ENCODE results near the gene SYT14.

The SYT14 gene

GRCh38 chr1:209895709-209896108 lies 42.3 kb upstream of the SYT14 start:
- TF ChIP-seq RAD21 (IDR thresholded peaks at IDR 0.05; ENCODE audit: low read depth) (no peak), FOXM1 (IDR thresholded peaks at IDR 0.05; ENCODE audit: borderline replicate concordance, low read depth) (no peak), MAX (IDR thresholded peaks at IDR 0.05) (no peak), ZBTB7A (IDR thresholded peaks at IDR 0.05; ENCODE audit: low read depth) (no peak)

- TF ChIP-seq YY1 (IDR thresholded peaks at IDR 0.05; ENCODE audit: low read depth) (no peak), FOXM1 (IDR thresholded peaks at IDR 0.05; ENCODE audit: borderline replicate concordance, low read depth) (no peak)
Observed at GRCh38 chr1:209896346-209896745, 41.7 kb upstream of the SYT14 start.

- TF ChIP-seq RAD21 (IDR thresholded peaks at IDR 0.05; ENCODE audit: low read depth) (peak; percentile 42), EP300 (IDR thresholded peaks at IDR 0.05; ENCODE audit: borderline replicate concordance) (no peak)
Observed at GRCh38 chr1:209899948-209900347, 38.1 kb upstream of the SYT14 start.

DNA sequence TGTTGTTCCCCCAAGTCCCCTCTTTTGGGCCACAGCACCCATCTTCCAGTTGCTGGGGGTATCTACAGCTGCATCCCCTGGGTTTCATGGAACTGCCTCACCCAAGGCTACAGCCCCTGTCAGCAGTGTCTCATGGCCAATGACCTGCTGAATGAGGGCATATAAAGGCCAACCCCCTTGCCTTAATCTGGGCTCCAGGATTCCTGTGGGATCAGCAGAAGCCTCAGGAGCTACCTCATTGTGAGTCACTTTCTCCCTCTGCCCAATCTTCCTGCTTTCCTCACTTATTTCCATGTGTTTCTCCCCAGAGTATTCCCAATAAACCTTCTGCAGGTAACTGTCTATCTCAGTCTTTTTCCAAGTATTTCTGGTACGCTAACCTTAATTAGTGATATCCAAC lies 37.3 kb upstream of the SYT14 start:
- TF ChIP-seq EP300 (IDR thresholded peaks at IDR 0.05; ENCODE audit: borderline replicate concordance) (no peak), ZBTB7A (IDR thresholded peaks at IDR 0.05; ENCODE audit: low read depth) (no peak)

DNA sequence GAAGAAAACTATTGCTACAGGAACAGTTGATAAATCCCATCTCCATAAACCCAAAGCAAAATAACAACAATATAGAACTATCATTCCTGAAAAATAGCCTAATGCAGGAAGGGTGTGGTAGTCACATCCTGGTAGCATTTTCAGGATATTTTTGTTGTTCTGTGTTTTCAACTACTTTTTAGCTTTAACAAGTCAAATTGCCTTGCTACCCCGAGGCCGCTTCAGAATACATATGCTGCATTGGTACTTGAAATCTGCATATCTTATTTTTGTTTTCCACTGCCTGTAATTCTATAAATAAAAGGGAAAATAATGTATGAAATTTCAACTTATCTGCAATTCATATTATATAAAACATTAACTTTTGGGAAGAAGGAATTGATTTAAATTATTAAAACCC lies 36.8 kb upstream of the SYT14 start:
- no peak for TF ChIP-seq CEBPB (IDR thresholded peaks at IDR 0.05)
- TF ChIP-seq MAX (IDR thresholded peaks at IDR 0.05) = no peak
- no peak for TF ChIP-seq USF1 (IDR thresholded peaks at IDR 0.05)
- no peak for TF ChIP-seq EP300 (IDR thresholded peaks at IDR 0.05; ENCODE audit: borderline replicate concordance)
- no peak for TF ChIP-seq TCF12 (IDR thresholded peaks at IDR 0.05; ENCODE audit: low read depth)
- no peak for TF ChIP-seq TEAD4 (IDR thresholded peaks at IDR 0.05)
- no peak for TF ChIP-seq CREB1 (IDR thresholded peaks at IDR 0.05; ENCODE audit: low read depth)
- no peak for TF ChIP-seq TAF1 (IDR thresholded peaks at IDR 0.05; ENCODE audit: low read depth)
- no peak for TF ChIP-seq ZBTB7A (IDR thresholded peaks at IDR 0.05; ENCODE audit: low read depth)

- TF ChIP-seq YY1 (IDR thresholded peaks at IDR 0.05; ENCODE audit: low read depth) = no peak
- no peak for TF ChIP-seq MAX (IDR thresholded peaks at IDR 0.05)
- no peak for TF ChIP-seq EGR1 (IDR thresholded peaks at IDR 0.05)
- TF ChIP-seq FOXM1 (IDR thresholded peaks at IDR 0.05; ENCODE audit: borderline replicate concordance, low read depth) = no peak
- no peak for TF ChIP-seq CREB1 (IDR thresholded peaks at IDR 0.05; ENCODE audit: low read depth)
- TF ChIP-seq EP300 (IDR thresholded peaks at IDR 0.05; ENCODE audit: borderline replicate concordance) = no peak
- TF ChIP-seq, protein P1, sequence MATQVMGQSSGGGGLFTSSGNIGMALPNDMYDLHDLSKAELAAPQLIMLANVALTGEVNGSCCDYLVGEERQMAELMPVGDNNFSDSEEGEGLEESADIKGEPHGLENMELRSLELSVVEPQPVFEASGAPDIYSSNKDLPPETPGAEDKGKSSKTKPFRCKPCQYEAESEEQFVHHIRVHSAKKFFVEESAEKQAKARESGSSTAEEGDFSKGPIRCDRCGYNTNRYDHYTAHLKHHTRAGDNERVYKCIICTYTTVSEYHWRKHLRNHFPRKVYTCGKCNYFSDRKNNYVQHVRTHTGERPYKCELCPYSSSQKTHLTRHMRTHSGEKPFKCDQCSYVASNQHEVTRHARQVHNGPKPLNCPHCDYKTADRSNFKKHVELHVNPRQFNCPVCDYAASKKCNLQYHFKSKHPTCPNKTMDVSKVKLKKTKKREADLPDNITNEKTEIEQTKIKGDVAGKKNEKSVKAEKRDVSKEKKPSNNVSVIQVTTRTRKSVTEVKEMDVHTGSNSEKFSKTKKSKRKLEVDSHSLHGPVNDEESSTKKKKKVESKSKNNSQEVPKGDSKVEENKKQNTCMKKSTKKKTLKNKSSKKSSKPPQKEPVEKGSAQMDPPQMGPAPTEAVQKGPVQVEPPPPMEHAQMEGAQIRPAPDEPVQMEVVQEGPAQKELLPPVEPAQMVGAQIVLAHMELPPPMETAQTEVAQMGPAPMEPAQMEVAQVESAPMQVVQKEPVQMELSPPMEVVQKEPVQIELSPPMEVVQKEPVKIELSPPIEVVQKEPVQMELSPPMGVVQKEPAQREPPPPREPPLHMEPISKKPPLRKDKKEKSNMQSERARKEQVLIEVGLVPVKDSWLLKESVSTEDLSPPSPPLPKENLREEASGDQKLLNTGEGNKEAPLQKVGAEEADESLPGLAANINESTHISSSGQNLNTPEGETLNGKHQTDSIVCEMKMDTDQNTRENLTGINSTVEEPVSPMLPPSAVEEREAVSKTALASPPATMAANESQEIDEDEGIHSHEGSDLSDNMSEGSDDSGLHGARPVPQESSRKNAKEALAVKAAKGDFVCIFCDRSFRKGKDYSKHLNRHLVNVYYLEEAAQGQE (IDR thresholded peaks at IDR 0.05; ENCODE audit: low read depth) = no peak
- no peak for TF ChIP-seq USF1 (IDR thresholded peaks at IDR 0.05)
- TF ChIP-seq RAD21 (IDR thresholded peaks at IDR 0.05; ENCODE audit: low read depth) = no peak
- no peak for TF ChIP-seq CEBPB (IDR thresholded peaks at IDR 0.05)
- TF ChIP-seq TEAD4 (IDR thresholded peaks at IDR 0.05) = no peak
- no peak for TF ChIP-seq ZBTB7A (IDR thresholded peaks at IDR 0.05; ENCODE audit: low read depth)
- TF ChIP-seq NFIC (IDR thresholded peaks at IDR 0.05) = no peak
- no peak for TF ChIP-seq TCF12 (IDR thresholded peaks at IDR 0.05; ENCODE audit: low read depth)
- TF ChIP-seq TAF1 (IDR thresholded peaks at IDR 0.05; ENCODE audit: low read depth) = no peak
Observed at GRCh38 chr1:209911746-209912145, 26.3 kb upstream of the SYT14 start.

- no peak for TF ChIP-seq YY1 (IDR thresholded peaks at IDR 0.05; ENCODE audit: low read depth)
- TF ChIP-seq TAF1 (IDR thresholded peaks at IDR 0.05; ENCODE audit: low read depth) = no peak
- TF ChIP-seq NFIC (IDR thresholded peaks at IDR 0.05) = no peak
- no peak for TF ChIP-seq TCF12 (IDR thresholded peaks at IDR 0.05; ENCODE audit: low read depth)
- TF ChIP-seq, protein P1 (IDR thresholded peaks at IDR 0.05; ENCODE audit: low read depth) = no peak
- TF ChIP-seq RAD21 (IDR thresholded peaks at IDR 0.05; ENCODE audit: low read depth) = no peak
- no peak for TF ChIP-seq MAX (IDR thresholded peaks at IDR 0.05)
- no peak for TF ChIP-seq CEBPB (IDR thresholded peaks at IDR 0.05)
- TF ChIP-seq FOXM1 (IDR thresholded peaks at IDR 0.05; ENCODE audit: borderline replicate concordance, low read depth) = no peak
- TF ChIP-seq EGR1 (IDR thresholded peaks at IDR 0.05) = no peak
- TF ChIP-seq EP300 (IDR thresholded peaks at IDR 0.05; ENCODE audit: borderline replicate concordance) = no peak
- no peak for TF ChIP-seq USF1 (IDR thresholded peaks at IDR 0.05)
- no peak for TF ChIP-seq ZBTB7A (IDR thresholded peaks at IDR 0.05; ENCODE audit: low read depth)
- no peak for TF ChIP-seq TEAD4 (IDR thresholded peaks at IDR 0.05)
- no peak for TF ChIP-seq CREB1 (IDR thresholded peaks at IDR 0.05; ENCODE audit: low read depth)
Observed at GRCh38 chr1:209912306-209912705, 25.7 kb upstream of the SYT14 start.

Data from Ishikawa (cell line).